NCI-H1048 (cell line): ENCODE measurements around the gene FSIP1.

Experiments used
- DNase-seq: peaks from one replicate; lab custom pipeline; 2025; lab: John Stamatoyannopoulos, UW

FSIP1 gene

GRCh38 chr15:39645138-39645975, 137.3 kb downstream of the FSIP1 start:
- no peak for DNase-seq

GRCh38 chr15:39644136-39644535, 138.5 kb downstream of the FSIP1 start:
- no peak for DNase-seq

GRCh38 chr15:39643727-39644126, 138.9 kb downstream of the FSIP1 start:
- DNase-seq: no peak

- no peak for DNase-seq
Measured at GRCh38 chr15:39642011-39642640, 140.5 kb downstream of the FSIP1 start.

- DNase-seq: no peak
Measured at GRCh38 chr15:39641191-39641889, 141.3 kb downstream of the FSIP1 start.

GRCh38 chr15:39640665-39641064, 142.0 kb downstream of the FSIP1 start:
- no peak for DNase-seq

GRCh38 chr15:39639037-39639436, 143.6 kb downstream of the FSIP1 start:
- no peak for DNase-seq

GRCh38 chr15:39638041-39638440, 144.6 kb downstream of the FSIP1 start:
- no peak for DNase-seq

GRCh38 chr15:39631357-39631756, 151.3 kb downstream of the FSIP1 start:
- no peak for DNase-seq

GRCh38 chr15:39629906-39630305, 152.7 kb downstream of the FSIP1 start:
- DNase-seq: no peak

- no peak for DNase-seq
Measured at GRCh38 chr15:39629371-39629770, 153.3 kb downstream of the FSIP1 start.

- DNase-seq: no peak
Measured at GRCh38 chr15:39628546-39629257, 153.9 kb downstream of the FSIP1 start.

- no peak for DNase-seq
Measured at GRCh38 chr15:39628144-39628508, 154.5 kb downstream of the FSIP1 start.

GRCh38 chr15:39627451-39628143, 155.0 kb downstream of the FSIP1 start:
- no peak for DNase-seq

GRCh38 chr15:39625856-39626255, 156.8 kb downstream of the FSIP1 start:
- DNase-seq: no peak

GRCh38 chr15:39625451-39625850, 157.2 kb downstream of the FSIP1 start:
- no peak for DNase-seq

GRCh38 chr15:39624806-39625205, 157.8 kb downstream of the FSIP1 start:
- no peak for DNase-seq

GRCh38 chr15:39623529-39623931, 159.1 kb downstream of the FSIP1 start:
- DNase-seq: no peak

- no peak for DNase-seq
Measured at GRCh38 chr15:39622660-39623516, 159.8 kb downstream of the FSIP1 start.

GRCh38 chr15:39621976-39622375, 160.7 kb downstream of the FSIP1 start:
- no peak for DNase-seq

- no peak for DNase-seq
Measured at GRCh38 chr15:39621210-39621609, 161.4 kb downstream of the FSIP1 start.
